ENCODE measurements around the gene CHID1.

Gene CHID1

DNA sequence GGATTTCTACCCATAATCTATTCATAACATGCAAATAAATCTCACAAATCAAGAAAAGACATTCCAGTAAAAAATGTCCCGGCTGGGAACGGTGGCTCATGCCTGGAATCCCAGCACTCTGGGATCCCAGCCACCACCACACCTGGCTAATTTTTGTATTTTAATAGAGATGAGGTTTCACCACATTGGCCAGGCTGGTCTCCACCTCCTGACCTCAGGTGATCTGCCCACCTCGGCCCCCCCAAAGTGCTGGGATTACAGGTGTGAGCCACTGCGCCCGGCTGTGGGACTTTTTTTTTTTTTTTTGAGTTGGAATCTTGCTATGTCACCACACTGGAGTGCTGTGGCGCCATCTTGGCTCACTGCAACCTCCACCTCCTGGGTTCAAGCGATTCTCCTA is 4.7 kb downstream of the CHID1 start:
- TF ChIP-seq, protein P1, sequence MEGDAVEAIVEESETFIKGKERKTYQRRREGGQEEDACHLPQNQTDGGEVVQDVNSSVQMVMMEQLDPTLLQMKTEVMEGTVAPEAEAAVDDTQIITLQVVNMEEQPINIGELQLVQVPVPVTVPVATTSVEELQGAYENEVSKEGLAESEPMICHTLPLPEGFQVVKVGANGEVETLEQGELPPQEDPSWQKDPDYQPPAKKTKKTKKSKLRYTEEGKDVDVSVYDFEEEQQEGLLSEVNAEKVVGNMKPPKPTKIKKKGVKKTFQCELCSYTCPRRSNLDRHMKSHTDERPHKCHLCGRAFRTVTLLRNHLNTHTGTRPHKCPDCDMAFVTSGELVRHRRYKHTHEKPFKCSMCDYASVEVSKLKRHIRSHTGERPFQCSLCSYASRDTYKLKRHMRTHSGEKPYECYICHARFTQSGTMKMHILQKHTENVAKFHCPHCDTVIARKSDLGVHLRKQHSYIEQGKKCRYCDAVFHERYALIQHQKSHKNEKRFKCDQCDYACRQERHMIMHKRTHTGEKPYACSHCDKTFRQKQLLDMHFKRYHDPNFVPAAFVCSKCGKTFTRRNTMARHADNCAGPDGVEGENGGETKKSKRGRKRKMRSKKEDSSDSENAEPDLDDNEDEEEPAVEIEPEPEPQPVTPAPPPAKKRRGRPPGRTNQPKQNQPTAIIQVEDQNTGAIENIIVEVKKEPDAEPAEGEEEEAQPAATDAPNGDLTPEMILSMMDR (IDR thresholded peaks at IDR 0.05), result no peak
- Mint-ChIP-seq H3K4me1 (peaks cover 10% of the 10 kb centered on the region), H3K36me3 (ENCODE audit: low read depth) (peaks cover 25% of the 10 kb centered on the region), H3K9me3 (no peaks in the 10 kb centered on the region), H3K4me3 (no peak overlapping the region), H3K27me3 (ENCODE audit: low read depth, poor library complexity) (no peaks in the 10 kb centered on the region), H3K27ac (no peak overlapping the region)
- DNase-seq, result no peak

DNA sequence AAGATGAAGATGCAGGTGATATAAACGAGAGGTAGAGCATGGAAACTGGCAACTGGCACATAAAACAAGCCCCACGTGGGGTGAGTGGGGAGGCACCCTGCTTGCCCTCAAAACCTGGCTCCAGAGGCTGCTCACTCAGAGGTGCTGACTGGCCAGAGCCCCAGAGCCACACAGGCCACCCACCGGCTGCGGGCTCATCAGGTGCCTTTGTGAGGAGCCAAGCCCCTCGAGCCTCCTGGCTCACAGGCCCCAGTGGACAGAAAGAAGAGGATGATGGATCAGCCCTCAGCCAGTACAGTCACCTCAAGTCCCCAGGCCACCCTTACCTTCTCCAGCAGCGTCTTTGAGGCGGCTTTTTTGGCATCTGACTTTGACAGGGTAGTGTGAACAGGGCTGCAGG is 6.2 kb downstream of the CHID1 start:
- Mint-ChIP-seq H3K4me3 (no peak overlapping the region), H3K27me3 (ENCODE audit: low read depth, poor library complexity) (no peaks in the 10 kb centered on the region), H3K27ac (no peak overlapping the region), H3K4me1 (peaks cover 6% of the 10 kb centered on the region), H3K36me3 (ENCODE audit: low read depth) (peaks cover 25% of the 10 kb centered on the region), H3K9me3 (no peaks in the 10 kb centered on the region)
- no peak for DNase-seq
- TF ChIP-seq, protein P1 (IDR thresholded peaks at IDR 0.05), result no peak

DNA sequence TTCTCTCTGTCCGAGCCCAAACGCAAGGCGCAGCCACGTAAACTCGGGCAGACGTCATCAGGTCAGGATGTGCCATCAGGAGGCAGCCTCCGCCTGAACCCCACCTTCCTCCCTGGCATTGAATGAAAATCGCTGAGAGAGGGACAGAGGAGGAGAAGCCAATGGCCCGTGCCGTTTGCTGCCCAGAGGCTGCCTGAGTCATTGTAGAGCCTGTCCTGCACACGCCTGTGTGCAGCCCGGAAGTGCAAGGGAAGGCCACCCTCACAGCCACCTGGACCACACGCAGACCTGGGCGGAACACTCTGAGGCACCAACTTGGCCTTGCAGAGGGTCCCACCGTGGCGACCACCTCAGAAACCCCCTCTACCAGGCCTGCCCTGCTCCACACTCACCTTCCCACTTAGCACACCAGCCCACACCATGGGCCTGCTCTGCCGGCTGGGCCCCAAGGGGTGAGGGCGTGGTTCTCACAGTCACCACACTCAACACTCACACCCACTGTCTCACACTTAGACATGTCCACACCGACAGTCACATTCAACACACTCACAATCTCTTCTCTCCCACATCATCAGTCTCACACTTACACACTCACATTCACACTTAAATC is 9.1 kb downstream of the CHID1 start:
- Mint-ChIP-seq H3K27me3 (ENCODE audit: low read depth, poor library complexity) (no peaks in the 10 kb centered on the region), H3K4me1 (no peaks in the 10 kb centered on the region), H3K4me3 (no peak overlapping the region), H3K36me3 (ENCODE audit: low read depth) (peaks cover 25% of the 10 kb centered on the region), H3K9me3 (no peaks in the 10 kb centered on the region), H3K27ac (no peak overlapping the region)
- DNase-seq, result no peak
- TF ChIP-seq, protein P1 (IDR thresholded peaks at IDR 0.05), result no peak

DNA sequence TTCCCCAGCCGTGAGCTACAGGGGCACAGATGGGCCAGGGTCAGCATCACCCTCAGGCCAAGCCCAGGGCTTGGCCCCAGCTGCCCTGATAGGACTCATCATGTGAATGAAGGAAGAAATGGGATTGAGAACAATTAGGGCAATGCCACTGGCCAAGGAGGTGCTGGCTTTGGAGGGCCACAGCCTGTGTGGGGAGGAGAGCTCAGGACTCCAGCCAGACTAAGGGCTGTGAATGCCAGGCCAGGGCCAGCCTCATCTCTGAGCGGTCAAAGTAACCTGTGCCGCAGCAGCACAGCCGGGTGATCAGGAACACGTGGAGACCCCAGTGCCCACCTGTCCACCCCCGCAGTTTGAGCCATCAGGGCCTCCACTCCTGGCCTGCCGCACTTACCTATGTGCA is 10.1 kb downstream of the CHID1 start:
- H3K27me3 Mint-ChIP-seq (ENCODE audit: low read depth, poor library complexity), result no peaks in the 10 kb centered on the region
- H3K4me3 Mint-ChIP-seq, result no peak overlapping the region
- H3K9me3 Mint-ChIP-seq, result no peaks in the 10 kb centered on the region
- peaks cover 6% of the 10 kb centered on the region for H3K4me1 Mint-ChIP-seq
- TF ChIP-seq, protein P1 (IDR thresholded peaks at IDR 0.05), result no peak
- DNase-seq, result no peak
- peaks cover 18% of the 10 kb centered on the region for H3K36me3 Mint-ChIP-seq (ENCODE audit: low read depth)
- H3K27ac Mint-ChIP-seq, result no peak overlapping the region

DNA sequence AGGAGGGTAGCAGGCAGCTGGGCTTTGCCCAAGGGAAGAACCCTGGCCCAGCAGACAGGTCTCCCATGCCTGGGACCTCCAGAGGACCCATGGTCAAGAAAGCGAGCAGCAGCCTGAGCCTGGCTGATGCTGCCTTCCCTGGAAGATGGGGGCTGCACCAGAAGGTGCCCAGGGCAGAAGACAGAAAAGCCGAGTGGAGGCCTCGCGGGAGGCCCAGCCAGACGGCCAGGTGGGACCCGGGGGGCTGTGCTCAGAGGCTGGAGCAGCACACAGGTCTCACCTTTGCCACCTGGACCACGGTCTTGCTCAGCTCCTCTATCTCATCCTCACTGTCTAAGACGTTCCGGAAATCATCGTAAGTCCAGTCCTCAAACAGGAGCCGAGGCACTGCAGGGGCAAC is 10.9 kb downstream of the CHID1 start:
- H3K9me3 Mint-ChIP-seq, result no peaks in the 10 kb centered on the region
- peaks cover 9% of the 10 kb centered on the region for H3K4me1 Mint-ChIP-seq
- H3K27ac Mint-ChIP-seq, result no peak overlapping the region
- no peak for DNase-seq
- peaks cover 16% of the 10 kb centered on the region for H3K36me3 Mint-ChIP-seq (ENCODE audit: low read depth)
- H3K4me3 Mint-ChIP-seq, result no peak overlapping the region
- no peaks in the 10 kb centered on the region for H3K27me3 Mint-ChIP-seq (ENCODE audit: low read depth, poor library complexity)
- TF ChIP-seq, protein P1 (IDR thresholded peaks at IDR 0.05), result no peak

DNA sequence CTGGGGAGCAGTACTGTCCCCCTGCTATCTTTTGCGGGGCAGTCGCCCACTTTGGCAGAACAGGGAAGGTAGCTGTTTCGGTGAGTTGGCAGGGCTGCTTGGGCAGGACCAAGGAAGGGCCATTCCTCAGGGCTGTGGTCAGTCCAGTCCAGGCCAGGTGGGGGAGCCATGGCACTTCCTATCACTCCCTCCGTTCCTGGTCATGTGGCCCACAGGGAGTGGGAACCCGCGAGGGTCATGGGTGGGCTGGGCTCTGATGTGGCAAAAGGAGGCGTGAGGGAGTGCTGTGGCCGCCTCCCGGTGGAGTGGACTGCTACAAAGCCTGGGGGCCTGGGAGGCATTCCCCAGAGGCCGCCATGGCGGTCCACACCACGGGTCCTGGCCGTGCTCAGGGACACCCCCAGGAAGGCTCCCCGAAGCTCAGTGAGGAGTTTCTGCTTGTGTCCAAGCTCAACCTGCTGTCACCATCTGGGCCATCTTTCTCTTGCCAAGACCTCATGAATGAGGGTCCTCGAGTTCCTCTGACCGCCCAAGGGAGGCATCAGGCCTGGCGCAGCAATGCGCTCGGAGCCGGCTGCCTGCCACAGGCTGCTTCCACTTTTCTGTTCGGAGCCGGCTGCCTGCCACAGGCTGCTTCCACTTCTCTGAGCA is 11.9 kb downstream of the CHID1 start:
- H3K36me3 Mint-ChIP-seq (ENCODE audit: low read depth), result peaks cover 6% of the 10 kb centered on the region
- DNase-seq, result peak; percentile 48
- no peak overlapping the region for H3K27ac Mint-ChIP-seq
- no peak overlapping the region for H3K4me3 Mint-ChIP-seq
- peaks cover 11% of the 10 kb centered on the region for H3K4me1 Mint-ChIP-seq
- H3K27me3 Mint-ChIP-seq (ENCODE audit: low read depth, poor library complexity), result no peaks in the 10 kb centered on the region
- H3K9me3 Mint-ChIP-seq, result no peaks in the 10 kb centered on the region
- TF ChIP-seq, protein P1 (IDR thresholded peaks at IDR 0.05), result peak; percentile 3
